Measurements from ENCODE around the gene PROSER3. TPM values are rescaled to one million over a fixed set of nuclear protein-coding genes. Genes with fewer than 3 reads are reported as not detected.

The PROSER3 gene
- total RNA-seq, 1 donor: 5.8 TPM

DNA sequence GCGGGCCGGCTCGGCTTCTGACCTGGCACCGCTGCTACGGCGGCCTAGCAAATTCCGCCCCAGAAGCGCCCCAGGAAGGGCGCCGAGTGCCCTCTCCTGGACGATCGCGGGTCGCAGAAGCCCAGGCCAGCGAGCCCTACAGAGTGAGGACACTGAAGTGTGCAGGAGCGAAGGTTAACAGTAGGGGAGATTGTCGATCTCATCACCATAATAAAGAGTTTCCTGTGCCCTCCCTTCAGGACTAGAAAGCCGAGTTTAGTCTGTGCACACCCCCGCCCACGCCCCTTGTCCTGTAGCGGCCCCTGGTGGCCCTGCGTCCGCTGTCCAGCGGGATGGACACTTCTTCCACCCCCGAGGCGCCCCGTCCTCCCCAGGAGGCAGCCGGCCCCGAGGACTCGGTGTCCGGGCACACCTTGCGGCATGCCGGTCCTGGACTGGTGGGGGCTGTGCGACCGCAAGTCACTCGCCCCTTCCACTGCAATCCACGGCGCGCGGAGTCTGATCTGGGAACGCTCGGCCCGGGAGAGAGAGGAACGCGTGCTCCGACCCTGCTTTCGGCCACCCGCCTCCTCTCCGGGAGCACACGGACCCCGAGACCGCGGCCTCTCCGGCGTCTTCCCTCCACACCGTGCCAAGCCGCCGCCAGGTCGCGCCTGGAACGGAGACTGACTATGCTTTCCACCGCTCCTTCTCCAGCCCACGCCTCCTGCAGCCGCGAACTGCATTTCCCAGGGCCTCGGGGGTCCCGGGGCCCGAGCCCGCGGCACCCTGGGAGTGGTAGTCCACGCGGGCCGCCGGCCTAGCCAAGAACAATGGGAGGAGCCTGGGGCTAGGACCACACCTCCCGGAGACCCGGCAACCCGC, 40.9 kb upstream of the PROSER3 start:
- DNase-seq (ENCODE audit: insufficient read length, low spot score, missing footprints): peak; percentile 100

DNA sequence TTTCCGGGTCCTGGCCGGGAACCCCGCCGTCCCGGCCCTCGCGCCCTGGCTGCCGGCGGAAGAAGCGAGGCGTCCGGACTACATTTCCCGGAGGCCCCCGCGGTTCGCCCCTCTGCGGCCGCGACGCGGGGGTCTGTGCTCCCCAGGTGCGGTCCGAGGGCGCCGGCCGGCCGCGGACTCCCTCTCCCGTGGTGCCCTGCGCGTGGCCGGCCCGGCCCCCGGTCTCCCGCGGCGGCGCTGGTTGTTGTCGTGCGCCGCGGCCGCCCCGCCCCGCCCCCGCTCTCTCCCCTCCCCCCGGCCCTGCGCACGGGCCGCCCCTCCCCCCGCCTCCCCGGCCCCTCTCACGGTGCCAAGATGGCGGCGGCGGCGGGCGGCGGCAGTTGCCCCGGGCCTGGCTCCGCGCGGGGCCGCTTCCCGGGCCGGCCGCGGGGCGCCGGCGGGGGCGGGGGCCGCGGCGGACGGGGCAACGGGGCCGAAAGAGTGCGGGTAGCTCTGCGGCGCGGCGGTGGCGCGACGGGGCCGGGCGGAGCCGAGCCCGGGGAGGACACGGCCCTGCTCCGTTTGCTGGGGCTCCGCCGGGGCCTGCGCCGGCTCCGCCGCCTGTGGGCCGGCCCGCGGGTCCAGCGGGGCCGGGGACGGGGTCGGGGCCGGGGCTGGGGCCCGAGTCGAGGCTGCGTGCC, 40.2 kb upstream of the PROSER3 start, which contains the start of gene KMT2B:
Gene KMT2B, plus strand, starts transcription at position 339 of the 680 bp plus-strand sequence. Its CDS starts 16 bp downstream, at position 355.
- H3K79me2 ChIP-seq (ENCODE audit: insufficient read depth, low read length): peaks cover 47% of the 10 kb centered on the region
- peaks cover 20% of the 10 kb centered on the region for H3K36me3 ChIP-seq (ENCODE audit: insufficient read depth, low read length)
- H3K4me2 ChIP-seq (ENCODE audit: insufficient read depth, low read length): peak within 1 kb of the TSS; percentile 89

More for the DNA sequence above, 40.9 kb upstream of the PROSER3 start:
- Histone ChIP-seq H3K4me2 (ENCODE audit: insufficient read depth, low read length) (peak overlapping the region; percentile 89), H4K20me1 (ENCODE audit: insufficient read depth, low read length) (peaks cover 25% of the 10 kb centered on the region), H3K27ac (ENCODE audit: low read depth, low read length) (peak overlapping the region; percentile 20), H3K4me1 (ENCODE audit: insufficient read depth, low read length) (peaks cover 17% of the 10 kb centered on the region), H2AFZ (ENCODE audit: low read length) (peak overlapping the region; percentile 96), H3K9me3 (ENCODE audit: low read depth, low read length) (no peaks in the 10 kb centered on the region), H3K4me3 (ENCODE audit: insufficient read depth, low read length) (peak overlapping the region; percentile 80), H3K79me2 (ENCODE audit: insufficient read depth, low read length) (peaks cover 39% of the 10 kb centered on the region), H3K27me3 (ENCODE audit: insufficient read depth, low read length) (no peaks in the 10 kb centered on the region), H3K36me3 (ENCODE audit: insufficient read depth, low read length) (peaks cover 12% of the 10 kb centered on the region)
- TF ChIP-seq, protein P1, sequence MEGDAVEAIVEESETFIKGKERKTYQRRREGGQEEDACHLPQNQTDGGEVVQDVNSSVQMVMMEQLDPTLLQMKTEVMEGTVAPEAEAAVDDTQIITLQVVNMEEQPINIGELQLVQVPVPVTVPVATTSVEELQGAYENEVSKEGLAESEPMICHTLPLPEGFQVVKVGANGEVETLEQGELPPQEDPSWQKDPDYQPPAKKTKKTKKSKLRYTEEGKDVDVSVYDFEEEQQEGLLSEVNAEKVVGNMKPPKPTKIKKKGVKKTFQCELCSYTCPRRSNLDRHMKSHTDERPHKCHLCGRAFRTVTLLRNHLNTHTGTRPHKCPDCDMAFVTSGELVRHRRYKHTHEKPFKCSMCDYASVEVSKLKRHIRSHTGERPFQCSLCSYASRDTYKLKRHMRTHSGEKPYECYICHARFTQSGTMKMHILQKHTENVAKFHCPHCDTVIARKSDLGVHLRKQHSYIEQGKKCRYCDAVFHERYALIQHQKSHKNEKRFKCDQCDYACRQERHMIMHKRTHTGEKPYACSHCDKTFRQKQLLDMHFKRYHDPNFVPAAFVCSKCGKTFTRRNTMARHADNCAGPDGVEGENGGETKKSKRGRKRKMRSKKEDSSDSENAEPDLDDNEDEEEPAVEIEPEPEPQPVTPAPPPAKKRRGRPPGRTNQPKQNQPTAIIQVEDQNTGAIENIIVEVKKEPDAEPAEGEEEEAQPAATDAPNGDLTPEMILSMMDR (IDR thresholded peaks at IDR 0.05; ENCODE audit: extremely low read depth, low read depth, low read length): peak; percentile 78

GRCh38 chr19:35718345-35719041, 39.5 kb upstream of the PROSER3 start:
- peak overlapping the region; percentile 29 for H2AFZ ChIP-seq (ENCODE audit: low read length)
- peak; percentile 96 for DNase-seq (ENCODE audit: insufficient read length, low spot score, missing footprints)
- TF ChIP-seq, protein P1 (IDR thresholded peaks at IDR 0.05; ENCODE audit: extremely low read depth, low read depth, low read length): no peak
- peak overlapping the region; percentile 90 for H3K4me3 ChIP-seq (ENCODE audit: insufficient read depth, low read length)
- peaks cover 17% of the 10 kb centered on the region for H3K4me1 ChIP-seq (ENCODE audit: insufficient read depth, low read length)
- peaks cover 25% of the 10 kb centered on the region for H4K20me1 ChIP-seq (ENCODE audit: insufficient read depth, low read length)
- no peaks in the 10 kb centered on the region for H3K9me3 ChIP-seq (ENCODE audit: low read depth, low read length)
- peaks cover 50% of the 10 kb centered on the region for H3K79me2 ChIP-seq (ENCODE audit: insufficient read depth, low read length)
- peak overlapping the region; percentile 56 for H3K27ac ChIP-seq (ENCODE audit: low read depth, low read length)
- no peaks in the 10 kb centered on the region for H3K27me3 ChIP-seq (ENCODE audit: insufficient read depth, low read length)
- H3K36me3 ChIP-seq (ENCODE audit: insufficient read depth, low read length): peaks cover 27% of the 10 kb centered on the region
- H3K4me2 ChIP-seq (ENCODE audit: insufficient read depth, low read length): peak overlapping the region; percentile 84

More for the DNA sequence above, 40.2 kb upstream of the PROSER3 start, which contains the start of gene KMT2B:
- Histone ChIP-seq H3K4me1 (ENCODE audit: insufficient read depth, low read length) (peaks cover 17% of the 10 kb centered on the region), H3K27me3 (ENCODE audit: insufficient read depth, low read length) (no peaks in the 10 kb centered on the region), H4K20me1 (ENCODE audit: insufficient read depth, low read length) (peaks cover 25% of the 10 kb centered on the region), H3K9me3 (ENCODE audit: low read depth, low read length) (no peaks in the 10 kb centered on the region), H3K27ac (ENCODE audit: low read depth, low read length) (peak within 1 kb of the TSS; percentile 56), H3K4me3 (ENCODE audit: insufficient read depth, low read length) (peak within 1 kb of the TSS; percentile 90), H2AFZ (ENCODE audit: low read length) (peak within 1 kb of the TSS; percentile 96)
- DNase-seq (ENCODE audit: insufficient read length, low spot score, missing footprints): peak; percentile 100
- TF ChIP-seq, protein P1 (IDR thresholded peaks at IDR 0.05; ENCODE audit: extremely low read depth, low read depth, low read length): no peak

Measured in osteoblast (primary cell).